NB4 (cell line): ENCODE results near the gene PCBD1.

Source experiments
- CTCF ChIP-seq: IDR thresholded peaks from one replicate; pipeline ENCODE4 v1.5.1; 2012; ENCODE audit warnings: low read depth, low read length
- MAX ChIP-seq: IDR thresholded peaks from 2 replicates; pipeline ENCODE4 v1.6.1; 2011; ENCODE audit warnings: low read depth, low read length
- MYC ChIP-seq: IDR thresholded peaks from 2 replicates; pipeline ENCODE4 v1.6.1; 2011; ENCODE audit warnings: low read depth, low read length
- POLR2A ChIP-seq: IDR thresholded peaks from 2 replicates; pipeline ENCODE4 v1.6.1; 2011; ENCODE audit warnings: mild to moderate bottlenecking; ENCODE audit not compliant: insufficient read length; ENCODE audit errors: extremely low read depth

- no peak for TF ChIP-seq CTCF
- TF ChIP-seq POLR2A, result no peak
- TF ChIP-seq MAX, result no peak
- TF ChIP-seq MYC, result no peak
Measured at GRCh38 chr10:70909326-70909935, 21.1 kb upstream of the PCBD1 start.
